GM18511 (cell line): ENCODE results near the gene SULT1C3.
A peak's percentile ranks its signal among the peaks of the same experiment; 100 is the strongest.

ENCODE experiments used
- ATAC-seq: cut with Tn5 transposase; IDR thresholded peaks from one replicate; pipeline ENCODE4 v1.9.1; 2021; ENCODE audit warnings: mild to moderate bottlenecking, moderate library complexity; ENCODE audit not compliant: unreplicated experiment

SULT1C3 gene

GRCh38 chr2:108239786-108240185, at the start of gene SULT1C3:
Gene SULT1C3 (plus strand): TSS chr2:108239968. CDS start chr2:108247195, 7,227 bp downstream.
- ATAC-seq, result no peak

- ATAC-seq, result no peak
Measured at GRCh38 chr2:108193251-108193650, 46.5 kb upstream of the SULT1C3 start.

- no peak for ATAC-seq
Measured at GRCh38 chr2:108194409-108195132, 45.2 kb upstream of the SULT1C3 start.

- no peak for ATAC-seq
Measured at GRCh38 chr2:108195133-108195439, 44.7 kb upstream of the SULT1C3 start.

GRCh38 chr2:108199726-108200125, 40.0 kb upstream of the SULT1C3 start:
- no peak for ATAC-seq

- no peak for ATAC-seq
Measured at GRCh38 chr2:108200569-108200968, 39.2 kb upstream of the SULT1C3 start.

- no peak for ATAC-seq
Measured at GRCh38 chr2:108212671-108213070, 27.1 kb upstream of the SULT1C3 start.

- peak; percentile 71 for ATAC-seq
Measured at GRCh38 chr2:108215794-108216211, 24.0 kb upstream of the SULT1C3 start.

GRCh38 chr2:108217211-108217610, 22.6 kb upstream of the SULT1C3 start:
- ATAC-seq, result no peak

GRCh38 chr2:108219688-108220087, 20.1 kb upstream of the SULT1C3 start:
- ATAC-seq, result no peak

GRCh38 chr2:108220191-108220590, 19.6 kb upstream of the SULT1C3 start:
- ATAC-seq, result no peak

GRCh38 chr2:108220942-108221541, 18.7 kb upstream of the SULT1C3 start:
- no peak for ATAC-seq

- ATAC-seq, result no peak
Measured at GRCh38 chr2:108222261-108222660, 17.5 kb upstream of the SULT1C3 start.

- no peak for ATAC-seq
Measured at GRCh38 chr2:108223573-108223972, 16.2 kb upstream of the SULT1C3 start.

- no peak for ATAC-seq
Measured at GRCh38 chr2:108224022-108224421, 15.7 kb upstream of the SULT1C3 start.

- ATAC-seq, result no peak
Measured at GRCh38 chr2:108226564-108226963, 13.2 kb upstream of the SULT1C3 start.

- no peak for ATAC-seq
Measured at GRCh38 chr2:108228006-108228405, 11.8 kb upstream of the SULT1C3 start.

GRCh38 chr2:108228537-108228936, 11.2 kb upstream of the SULT1C3 start:
- ATAC-seq, result no peak

GRCh38 chr2:108229875-108230274, 9.9 kb upstream of the SULT1C3 start:
- ATAC-seq, result no peak

GRCh38 chr2:108235577-108235976, 4.2 kb upstream of the SULT1C3 start:
- no peak for ATAC-seq

GRCh38 chr2:108236676-108237335, 3.0 kb upstream of the SULT1C3 start:
- no peak for ATAC-seq

- no peak for ATAC-seq
Measured at GRCh38 chr2:108240966-108241365, 1.2 kb downstream of the SULT1C3 start.
